ENCODE results near the gene TTC38.

TTC38 gene

GRCh38 chr22:46251816-46252380, 15.9 kb upstream of the TTC38 start:
- no peak for TF ChIP-seq CTCF (IDR thresholded peaks at IDR 0.05)

GRCh38 chr22:46256358-46256958, 11.3 kb upstream of the TTC38 start:
- no peaks in the 10 kb centered on the region for H3K4me1 ChIP-seq
- H3K9me3 ChIP-seq (ENCODE audit: control insufficient read depth, low read length) = no peaks in the 10 kb centered on the region
- no peak overlapping the region for H3K9ac ChIP-seq
- H3K27ac ChIP-seq = no peak overlapping the region
- H3K79me2 ChIP-seq = no peaks in the 10 kb centered on the region
- TF ChIP-seq CTCF (IDR thresholded peaks at IDR 0.05) = no peak
- H3K4me3 ChIP-seq (ENCODE audit: low read depth, low read length) = no peak overlapping the region
- H2AFZ ChIP-seq = no peak overlapping the region
- no peak overlapping the region for H3K4me2 ChIP-seq (ENCODE audit: low read length)
- H3K36me3 ChIP-seq (ENCODE audit: control insufficient read depth, insufficient read depth, low read length) = no peaks in the 10 kb centered on the region
- H3K27me3 ChIP-seq (ENCODE audit: control insufficient read depth, insufficient read depth, low read length) = no peaks in the 10 kb centered on the region

More at GRCh38 chr22:46251816-46252380, 15.9 kb upstream of the TTC38 start:
- Histone ChIP-seq H3K9ac (no peak overlapping the region), H3K9me3 (ENCODE audit: control insufficient read depth, low read length) (no peaks in the 10 kb centered on the region), H3K4me3 (ENCODE audit: low read depth, low read length) (no peak overlapping the region), H3K36me3 (ENCODE audit: control insufficient read depth, insufficient read depth, low read length) (no peaks in the 10 kb centered on the region), H2AFZ (no peak overlapping the region), H3K27ac (no peak overlapping the region), H3K4me1 (no peaks in the 10 kb centered on the region), H3K4me2 (ENCODE audit: low read length) (no peak overlapping the region), H3K27me3 (ENCODE audit: control insufficient read depth, insufficient read depth, low read length) (no peaks in the 10 kb centered on the region), H3K79me2 (no peaks in the 10 kb centered on the region)

- H3K4me3 ChIP-seq (ENCODE audit: low read depth, low read length) = no peak overlapping the region
- no peak for TF ChIP-seq CTCF (IDR thresholded peaks at IDR 0.05)
- no peak overlapping the region for H3K4me2 ChIP-seq (ENCODE audit: low read length)
- no peak overlapping the region for H3K27ac ChIP-seq
- no peaks in the 10 kb centered on the region for H3K27me3 ChIP-seq (ENCODE audit: control insufficient read depth, insufficient read depth, low read length)
- H3K79me2 ChIP-seq = no peaks in the 10 kb centered on the region
- no peaks in the 10 kb centered on the region for H3K36me3 ChIP-seq (ENCODE audit: control insufficient read depth, insufficient read depth, low read length)
- H3K4me1 ChIP-seq = no peaks in the 10 kb centered on the region
- H3K9ac ChIP-seq = no peak overlapping the region
- no peaks in the 10 kb centered on the region for H3K9me3 ChIP-seq (ENCODE audit: control insufficient read depth, low read length)
- H2AFZ ChIP-seq = no peak overlapping the region
Measured at GRCh38 chr22:46259374-46259773, 8.4 kb upstream of the TTC38 start.

GRCh38 chr22:46260038-46260437, 7.8 kb upstream of the TTC38 start:
- no peak for TF ChIP-seq CTCF (IDR thresholded peaks at IDR 0.05)
- Histone ChIP-seq H3K4me1 (no peaks in the 10 kb centered on the region), H3K9ac (no peak overlapping the region), H3K27me3 (ENCODE audit: control insufficient read depth, insufficient read depth, low read length) (no peaks in the 10 kb centered on the region), H3K36me3 (ENCODE audit: control insufficient read depth, insufficient read depth, low read length) (no peaks in the 10 kb centered on the region), H2AFZ (no peak overlapping the region), H3K4me3 (ENCODE audit: low read depth, low read length) (no peak overlapping the region), H3K27ac (no peak overlapping the region), H3K9me3 (ENCODE audit: control insufficient read depth, low read length) (no peaks in the 10 kb centered on the region), H3K79me2 (no peaks in the 10 kb centered on the region), H3K4me2 (ENCODE audit: low read length) (no peak overlapping the region)

Measured in parathyroid adenoma (tissue), 2 donors.